ENCODE data around the gene SNX14.

GRCh38 chr6:85472744-85473143 lies 120.9 kb downstream of the SNX14 start:
- TF ChIP-seq POLR2AphosphoS5 (IDR thresholded peaks at IDR 0.05) = no peak
- TF ChIP-seq, protein P1, sequence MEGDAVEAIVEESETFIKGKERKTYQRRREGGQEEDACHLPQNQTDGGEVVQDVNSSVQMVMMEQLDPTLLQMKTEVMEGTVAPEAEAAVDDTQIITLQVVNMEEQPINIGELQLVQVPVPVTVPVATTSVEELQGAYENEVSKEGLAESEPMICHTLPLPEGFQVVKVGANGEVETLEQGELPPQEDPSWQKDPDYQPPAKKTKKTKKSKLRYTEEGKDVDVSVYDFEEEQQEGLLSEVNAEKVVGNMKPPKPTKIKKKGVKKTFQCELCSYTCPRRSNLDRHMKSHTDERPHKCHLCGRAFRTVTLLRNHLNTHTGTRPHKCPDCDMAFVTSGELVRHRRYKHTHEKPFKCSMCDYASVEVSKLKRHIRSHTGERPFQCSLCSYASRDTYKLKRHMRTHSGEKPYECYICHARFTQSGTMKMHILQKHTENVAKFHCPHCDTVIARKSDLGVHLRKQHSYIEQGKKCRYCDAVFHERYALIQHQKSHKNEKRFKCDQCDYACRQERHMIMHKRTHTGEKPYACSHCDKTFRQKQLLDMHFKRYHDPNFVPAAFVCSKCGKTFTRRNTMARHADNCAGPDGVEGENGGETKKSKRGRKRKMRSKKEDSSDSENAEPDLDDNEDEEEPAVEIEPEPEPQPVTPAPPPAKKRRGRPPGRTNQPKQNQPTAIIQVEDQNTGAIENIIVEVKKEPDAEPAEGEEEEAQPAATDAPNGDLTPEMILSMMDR (IDR thresholded peaks at IDR 0.05) = no peak
- no peak for TF ChIP-seq POLR2A (IDR thresholded peaks at IDR 0.05)
